OCI-LY3 (cell line): ENCODE data around the gene PIAS4.

Experiments used
- CTCF ChIP-seq: fragments of 200-600, 300-600 bp; sonication (generic); IDR thresholded peaks from 2 replicates; pipeline ENCODE4 v1.5.1; 2014; ENCODE audit warnings: antibody characterized with exemption, low read length, low read depth
- EZH2phosphoT487 ChIP-seq: fragments of 200-600 bp; shearing (Covaris generic); IDR thresholded peaks from 2 replicates; pipeline ENCODE4 v1.6.1; 2018; ENCODE audit warnings: antibody characterized with exemption, mixed run types, low read depth

GRCh38 chr19:4012092-4012974 is 4.8 kb downstream of the PIAS4 start:
- TF ChIP-seq CTCF (no peak), EZH2phosphoT487 (no peak)
